ENCODE measurements around the gene CAMK2A. TPM values are rescaled to one million over a fixed set of nuclear protein-coding genes. Genes with fewer than 3 reads are reported as not detected.

Gene CAMK2A
- total RNA-seq, 3 donors from 2014 or later = 0.46 to 3.0 (median 0.93) TPM

DNA sequence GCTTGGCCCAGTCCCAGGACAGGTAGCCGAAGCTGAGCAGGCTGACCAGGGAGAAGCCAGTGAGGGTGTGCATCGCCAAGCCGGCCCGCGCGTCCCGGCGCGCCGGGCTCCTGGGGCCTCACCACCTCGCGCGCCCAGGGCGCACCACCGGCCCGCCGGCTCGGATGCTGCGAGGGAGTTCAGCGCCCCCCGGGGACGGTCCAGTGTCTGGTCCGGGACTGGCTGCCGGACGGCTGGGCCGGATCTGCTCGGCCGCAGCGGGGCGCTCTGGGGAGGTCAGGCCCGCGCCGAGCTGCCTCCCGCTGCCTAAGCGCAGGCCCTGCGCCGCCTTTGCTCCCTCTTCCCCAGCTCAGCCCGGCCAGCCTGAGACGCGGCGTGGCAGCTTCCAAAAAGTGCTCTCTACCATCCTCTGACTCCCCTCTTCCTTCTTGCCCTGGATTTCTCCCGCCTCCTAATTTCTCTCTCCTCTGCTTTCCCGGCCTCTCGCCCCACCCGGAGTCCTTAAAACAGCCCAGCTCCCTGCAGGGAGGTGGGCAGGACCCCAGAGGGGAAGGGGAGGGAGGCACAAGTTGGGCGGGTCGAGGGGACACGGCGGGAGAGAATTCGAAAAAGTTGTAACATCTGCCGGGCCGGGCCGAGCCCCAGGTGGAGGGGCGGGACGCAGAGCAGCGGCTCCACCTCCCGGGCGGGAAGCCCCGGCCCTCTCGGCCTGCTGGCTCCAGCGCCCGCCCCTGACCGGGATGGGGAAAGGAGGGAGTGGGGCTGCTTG is 12.9 kb upstream of the CAMK2A start, which contains the start of gene ARSI:
Gene ARSI (minus strand): TSS at position 605 of the 769 bp plus-strand sequence. CDS start 532 bp downstream, at position 73.
- intact Hi-C loops (cut with DNase I, micrococcal nuclease) = no loop called here
- Histone ChIP-seq H3K4me1 (ENCODE audit: low read depth) (no peaks in the 10 kb centered on the region), H3K9me3 (no peaks in the 10 kb centered on the region), H3K4me3 (no peak within 1 kb of the TSS), H3K36me3 (ENCODE audit: low read depth) (no peaks in the 10 kb centered on the region)
- TF ChIP-seq, protein P1, sequence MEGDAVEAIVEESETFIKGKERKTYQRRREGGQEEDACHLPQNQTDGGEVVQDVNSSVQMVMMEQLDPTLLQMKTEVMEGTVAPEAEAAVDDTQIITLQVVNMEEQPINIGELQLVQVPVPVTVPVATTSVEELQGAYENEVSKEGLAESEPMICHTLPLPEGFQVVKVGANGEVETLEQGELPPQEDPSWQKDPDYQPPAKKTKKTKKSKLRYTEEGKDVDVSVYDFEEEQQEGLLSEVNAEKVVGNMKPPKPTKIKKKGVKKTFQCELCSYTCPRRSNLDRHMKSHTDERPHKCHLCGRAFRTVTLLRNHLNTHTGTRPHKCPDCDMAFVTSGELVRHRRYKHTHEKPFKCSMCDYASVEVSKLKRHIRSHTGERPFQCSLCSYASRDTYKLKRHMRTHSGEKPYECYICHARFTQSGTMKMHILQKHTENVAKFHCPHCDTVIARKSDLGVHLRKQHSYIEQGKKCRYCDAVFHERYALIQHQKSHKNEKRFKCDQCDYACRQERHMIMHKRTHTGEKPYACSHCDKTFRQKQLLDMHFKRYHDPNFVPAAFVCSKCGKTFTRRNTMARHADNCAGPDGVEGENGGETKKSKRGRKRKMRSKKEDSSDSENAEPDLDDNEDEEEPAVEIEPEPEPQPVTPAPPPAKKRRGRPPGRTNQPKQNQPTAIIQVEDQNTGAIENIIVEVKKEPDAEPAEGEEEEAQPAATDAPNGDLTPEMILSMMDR (IDR thresholded peaks at IDR 0.05) = no peak
- peak; percentile 59 for ATAC-seq
- DNase-seq = peak in 2 of 3 donors; percentile 23 to 43

DNA sequence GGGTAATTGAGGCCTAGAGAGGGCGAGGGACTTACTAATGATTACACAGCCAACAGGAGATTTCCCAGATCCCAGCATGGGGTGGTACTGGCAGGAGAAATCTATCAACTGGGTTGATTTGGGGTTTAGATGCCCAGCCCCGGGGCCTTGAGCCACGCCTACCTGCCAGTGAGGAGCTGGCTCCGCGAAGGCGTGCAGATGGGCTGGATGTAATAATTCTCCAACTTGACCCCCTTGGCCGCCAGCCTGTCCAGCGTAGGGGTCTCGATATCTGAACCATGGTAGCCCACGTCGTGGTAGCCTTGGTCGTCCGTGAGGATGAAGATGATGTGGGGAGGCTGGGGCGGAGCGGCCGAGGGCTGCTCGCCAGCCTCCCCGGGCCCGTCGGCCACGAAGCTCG is 12.3 kb upstream of the CAMK2A start:
- TF ChIP-seq, protein P1 (IDR thresholded peaks at IDR 0.05) = no peak
- Histone ChIP-seq H3K9me3 (no peaks in the 10 kb centered on the region), H3K36me3 (ENCODE audit: low read depth) (no peaks in the 10 kb centered on the region), H3K4me1 (ENCODE audit: low read depth) (no peaks in the 10 kb centered on the region), H3K4me3 (no peak overlapping the region)
- intact Hi-C loops (cut with DNase I, micrococcal nuclease) = no loop called here
- ATAC-seq (no peak), DNase-seq (no peak)

DNA sequence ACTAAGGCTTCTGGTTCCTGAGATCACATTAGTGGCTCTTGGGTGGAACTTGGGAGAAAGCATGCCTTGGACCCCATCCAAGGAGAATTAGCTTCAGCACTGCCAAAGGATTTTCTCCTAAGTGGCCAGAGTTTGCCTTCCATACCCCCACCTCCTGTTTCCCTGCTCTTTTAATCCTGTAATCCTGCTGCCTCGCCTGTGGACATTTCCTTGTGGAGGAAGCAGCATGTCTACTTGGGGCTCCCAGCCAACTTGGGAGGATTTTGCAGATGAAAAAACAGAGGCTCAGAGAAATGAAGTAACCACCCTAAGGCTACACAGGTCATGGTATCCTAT is 11.6 kb upstream of the CAMK2A start:
- Histone ChIP-seq H3K4me3 (no peak overlapping the region), H3K9me3 (no peaks in the 10 kb centered on the region), H3K4me1 (ENCODE audit: low read depth) (no peaks in the 10 kb centered on the region), H3K36me3 (ENCODE audit: low read depth) (no peaks in the 10 kb centered on the region)
- ATAC-seq (no peak), DNase-seq (peak in 1 of 3 donors; percentile 26)
- TF ChIP-seq, protein P1 (IDR thresholded peaks at IDR 0.05) = no peak
- intact Hi-C loops (cut with DNase I, micrococcal nuclease) = no loop called here

DNA sequence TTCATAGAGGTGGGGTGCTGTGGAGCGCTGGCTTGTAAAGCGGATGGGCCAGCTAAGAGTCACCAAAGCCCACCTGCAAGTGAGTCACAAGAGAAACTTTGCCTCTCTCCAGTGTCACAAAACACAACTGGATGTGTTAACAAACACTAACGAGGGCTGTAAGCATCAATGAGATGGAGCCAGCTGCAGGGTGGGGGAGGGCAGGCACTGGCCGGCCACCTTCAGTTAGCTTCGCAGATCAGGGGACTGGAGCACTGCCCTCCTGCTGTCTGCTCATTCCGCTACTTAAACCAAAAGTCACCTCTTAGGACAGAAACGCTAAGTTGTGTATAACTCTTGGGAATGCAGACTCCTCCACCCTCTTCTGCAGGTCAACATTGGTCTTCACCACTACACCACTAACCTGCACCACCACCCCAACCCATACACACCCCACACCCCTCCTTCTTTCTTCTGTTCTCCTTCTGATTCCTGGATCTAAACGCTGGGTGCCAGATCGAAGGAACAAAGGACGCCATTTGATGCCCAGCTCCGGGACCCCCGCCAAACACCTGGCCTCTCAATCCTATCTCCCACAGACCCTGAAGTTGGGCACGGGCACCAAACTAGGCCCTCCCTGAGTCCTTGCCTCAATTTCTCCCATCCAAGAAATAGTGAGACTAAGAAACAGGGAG is 11.1 kb upstream of the CAMK2A start:
- intact Hi-C loops (cut with DNase I, micrococcal nuclease) = no loop called here
- ATAC-seq (no peak), DNase-seq (no peak)
- no peaks in the 10 kb centered on the region for H3K4me1 ChIP-seq (ENCODE audit: low read depth)
- no peak overlapping the region for H3K4me3 ChIP-seq
- H3K36me3 ChIP-seq (ENCODE audit: low read depth) = no peaks in the 10 kb centered on the region
- TF ChIP-seq, protein P1 (IDR thresholded peaks at IDR 0.05) = no peak
- H3K9me3 ChIP-seq = no peaks in the 10 kb centered on the region

DNA sequence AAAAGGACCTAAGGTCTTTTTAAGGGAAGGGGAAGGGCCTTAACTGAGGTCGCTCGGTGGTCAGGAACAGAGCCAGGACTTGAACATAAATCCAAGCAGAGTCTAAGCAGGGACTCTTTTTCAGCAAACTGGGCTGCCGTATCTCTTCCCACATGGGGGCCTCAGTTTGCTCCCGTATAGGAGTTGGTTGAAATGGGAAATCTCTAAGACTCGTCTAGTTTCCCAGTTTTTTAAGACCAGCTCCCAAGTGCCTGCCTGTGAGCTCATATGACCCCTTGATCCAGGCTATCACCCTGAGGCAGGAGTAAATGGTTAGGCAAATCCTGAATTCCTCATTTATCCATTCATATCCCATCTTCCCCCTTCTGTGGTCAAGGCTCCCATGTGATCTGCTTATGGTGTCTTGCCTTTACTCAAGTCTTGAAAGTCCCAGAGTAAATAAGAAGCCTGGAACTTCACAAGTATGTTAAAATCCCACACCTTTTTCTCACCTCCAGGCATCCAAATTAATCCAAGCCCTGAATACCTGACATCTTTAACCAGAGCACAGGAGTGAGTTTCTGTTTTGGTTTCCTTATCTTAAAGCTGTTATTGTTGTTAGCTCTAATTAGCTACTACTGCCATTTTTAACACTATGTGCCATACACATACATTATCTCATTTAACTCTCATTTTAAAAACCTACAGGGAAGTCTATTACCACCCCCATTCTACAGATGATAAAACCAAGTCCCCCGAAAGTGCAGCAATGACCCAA is 10.2 kb upstream of the CAMK2A start:
- Histone ChIP-seq H3K36me3 (ENCODE audit: low read depth) (no peaks in the 10 kb centered on the region), H3K9me3 (no peaks in the 10 kb centered on the region), H3K4me1 (ENCODE audit: low read depth) (no peaks in the 10 kb centered on the region), H3K4me3 (no peak overlapping the region)
- TF ChIP-seq, protein P1 (IDR thresholded peaks at IDR 0.05) = no peak
- intact Hi-C loops (cut with DNase I, micrococcal nuclease) = no loop called here
- ATAC-seq (no peak), DNase-seq (no peak)
